ENCODE measurements around the gene PIGS.

- no peak for TF ChIP-seq CTCF (conservative IDR thresholded peaks at IDR 0.05)
- no peak for TF ChIP-seq ZFX (IDR thresholded peaks at IDR 0.05)
These were observed 1.1 kb upstream of the PIGS start for GRCh38 chr17:28572259-28573039.

All from C4-2B (cell line).